ENCODE data around the gene PDCD5. TPM values are rescaled to one million over a fixed set of nuclear protein-coding genes. Genes with fewer than 3 reads are reported as not detected.
"Not testable (repeated sequence)": the region's sequence is repeated elsewhere in the genome, so short reads cannot be mapped to it uniquely, and the experiment has no call there.

PDCD5 gene
- polyA plus RNA-seq, 2 donors: 95.3 to 197 TPM

- Histone ChIP-seq H3K4me1 (ENCODE audit: control insufficient read depth in 2 of 2, insufficient read depth in 2 of 2, low read length in 1 of 2) (no peaks in the 10 kb centered on the region), H3K27ac (ENCODE audit: low read depth in 2 of 2, low read length in 1 of 2) (no peak overlapping the region), H3K4me3 (ENCODE audit: low read depth in 1 of 2, low read length in 2 of 2) (no peak overlapping the region), H3K36me3 (ENCODE audit: control insufficient read depth in 2 of 2, insufficient read depth in 2 of 2, low read length in 1 of 2) (no peaks in the 10 kb centered on the region), H3K9me3 (ENCODE audit: control insufficient read depth in 2 of 2, insufficient read depth in 1 of 2, low read depth in 1 of 2, low read length in 1 of 2) (no peaks in the 10 kb centered on the region), H3K27me3 (ENCODE audit: control insufficient read depth in 1 of 2, insufficient read depth in 2 of 2, low read length in 2 of 2) (no peaks in the 10 kb centered on the region)
- 65 to 74% methylated on average over 3 of the region's 3 CpGs for WGBS, 2 donors
Observed at GRCh38 chr19:32573492-32573794, 7.5 kb upstream of the PDCD5 start.

GRCh38 chr19:32576790-32577189 lies 4.2 kb upstream of the PDCD5 start:
- WGBS, 2 donors: 86 to 87% methylated on average over 1 of the region's 1 CpG
- H3K4me1 ChIP-seq (ENCODE audit: control insufficient read depth in 2 of 2, insufficient read depth in 2 of 2, low read length in 1 of 2): no peaks in the 10 kb centered on the region
- H3K36me3 ChIP-seq (ENCODE audit: control insufficient read depth in 2 of 2, insufficient read depth in 2 of 2, low read length in 1 of 2): no peaks in the 10 kb centered on the region
- H3K27me3 ChIP-seq (ENCODE audit: control insufficient read depth in 1 of 2, insufficient read depth in 2 of 2, low read length in 2 of 2): no peaks in the 10 kb centered on the region
- no peaks in the 10 kb centered on the region for H3K9me3 ChIP-seq (ENCODE audit: control insufficient read depth in 2 of 2, insufficient read depth in 1 of 2, low read depth in 1 of 2, low read length in 1 of 2)
- H3K27ac ChIP-seq (ENCODE audit: low read depth in 2 of 2, low read length in 1 of 2): no peak overlapping the region
- no peak overlapping the region for H3K4me3 ChIP-seq (ENCODE audit: low read depth in 1 of 2, low read length in 2 of 2)

GRCh38 chr19:32580353-32580900 lies 563 bp upstream of the PDCD5 start:
- H3K27ac ChIP-seq (ENCODE audit: low read depth in 2 of 2, low read length in 1 of 2): peak overlapping the region in 1 of 2 donors; percentile 37
- H3K4me3 ChIP-seq (ENCODE audit: low read depth in 1 of 2, low read length in 2 of 2): peak overlapping the region; percentile 69 to 97
- peaks cover 0 to 2% of the 10 kb centered on the region in 2 donors for H3K4me1 ChIP-seq (ENCODE audit: control insufficient read depth in 2 of 2, insufficient read depth in 2 of 2, low read length in 1 of 2)
- H3K27me3 ChIP-seq (ENCODE audit: control insufficient read depth in 1 of 2, insufficient read depth in 2 of 2, low read length in 2 of 2): no peaks in the 10 kb centered on the region
- WGBS, 2 donors: 20 to 22% methylated on average over 22 of the region's 22 CpGs
- no peaks in the 10 kb centered on the region for H3K36me3 ChIP-seq (ENCODE audit: control insufficient read depth in 2 of 2, insufficient read depth in 2 of 2, low read length in 1 of 2)
- no peaks in the 10 kb centered on the region for H3K9me3 ChIP-seq (ENCODE audit: control insufficient read depth in 2 of 2, insufficient read depth in 1 of 2, low read depth in 1 of 2, low read length in 1 of 2)

- peaks cover 0 to 5% of the 10 kb centered on the region in 2 donors for H3K36me3 ChIP-seq (ENCODE audit: control insufficient read depth in 2 of 2, insufficient read depth in 2 of 2, low read length in 1 of 2)
- peak overlapping the region; percentile 69 to 97 for H3K4me3 ChIP-seq (ENCODE audit: low read depth in 1 of 2, low read length in 2 of 2)
- peak overlapping the region; percentile 84 to 88 for H3K27ac ChIP-seq (ENCODE audit: low read depth in 2 of 2, low read length in 1 of 2)
- no peaks in the 10 kb centered on the region for H3K9me3 ChIP-seq (ENCODE audit: control insufficient read depth in 2 of 2, insufficient read depth in 1 of 2, low read depth in 1 of 2, low read length in 1 of 2)
- WGBS, 2 donors: 3 to 4% methylated on average over 27 of the region's 27 CpGs
- H3K4me1 ChIP-seq (ENCODE audit: control insufficient read depth in 2 of 2, insufficient read depth in 2 of 2, low read length in 1 of 2): peaks cover 0 to 2% of the 10 kb centered on the region in 2 donors
- H3K27me3 ChIP-seq (ENCODE audit: control insufficient read depth in 1 of 2, insufficient read depth in 2 of 2, low read length in 2 of 2): no peaks in the 10 kb centered on the region
Observed at GRCh38 chr19:32581705-32582179, 752 bp downstream of the PDCD5 start.

- H3K4me1 ChIP-seq (ENCODE audit: control insufficient read depth in 2 of 2, insufficient read depth in 2 of 2, low read length in 1 of 2); H3K27ac ChIP-seq (ENCODE audit: low read depth in 2 of 2, low read length in 1 of 2); H3K9me3 ChIP-seq (ENCODE audit: control insufficient read depth in 2 of 2, insufficient read depth in 1 of 2, low read depth in 1 of 2, low read length in 1 of 2); H3K4me3 ChIP-seq (ENCODE audit: low read depth in 1 of 2, low read length in 2 of 2); H3K36me3 ChIP-seq (ENCODE audit: control insufficient read depth in 2 of 2, insufficient read depth in 2 of 2, low read length in 1 of 2); H3K27me3 ChIP-seq (ENCODE audit: control insufficient read depth in 1 of 2, insufficient read depth in 2 of 2, low read length in 2 of 2): not testable (repeated sequence)
- 90 to 93% methylated on average over 6 of the region's 8 CpGs for WGBS, 2 donors
Observed at GRCh38 chr19:32587747-32588504, 6.9 kb downstream of the PDCD5 start.

- H3K36me3 ChIP-seq (ENCODE audit: control insufficient read depth in 2 of 2, insufficient read depth in 2 of 2, low read length in 1 of 2): peaks cover 8 to 21% of the 10 kb centered on the region in 2 donors
- WGBS, 2 donors: 97 to 98% methylated on average over 2 of the region's 2 CpGs
Observed at GRCh38 chr19:32594021-32594420, 13.0 kb downstream of the PDCD5 start.

GRCh38 chr19:32595491-32595890 lies 14.5 kb downstream of the PDCD5 start:
- Histone ChIP-seq H3K36me3 (ENCODE audit: control insufficient read depth in 2 of 2, insufficient read depth in 2 of 2, low read length in 1 of 2) (peaks cover 8 to 21% of the 10 kb centered on the region in 2 donors), H3K4me1 (ENCODE audit: control insufficient read depth in 2 of 2, insufficient read depth in 2 of 2, low read length in 1 of 2) (no peaks in the 10 kb centered on the region), H3K9me3 (ENCODE audit: control insufficient read depth in 2 of 2, insufficient read depth in 1 of 2, low read depth in 1 of 2, low read length in 1 of 2) (no peaks in the 10 kb centered on the region), H3K27ac (ENCODE audit: low read depth in 2 of 2, low read length in 1 of 2) (no peak overlapping the region), H3K4me3 (ENCODE audit: low read depth in 1 of 2, low read length in 2 of 2) (no peak overlapping the region), H3K27me3 (ENCODE audit: control insufficient read depth in 1 of 2, insufficient read depth in 2 of 2, low read length in 2 of 2) (no peaks in the 10 kb centered on the region)
- 94 to 97% methylated on average over 6 of the region's 6 CpGs for WGBS, 2 donors

More at GRCh38 chr19:32594021-32594420, 13.0 kb downstream of the PDCD5 start:
- no peaks in the 10 kb centered on the region for H3K9me3 ChIP-seq (ENCODE audit: control insufficient read depth in 2 of 2, insufficient read depth in 1 of 2, low read depth in 1 of 2, low read length in 1 of 2)
- H3K4me3 ChIP-seq (ENCODE audit: low read depth in 1 of 2, low read length in 2 of 2): no peak overlapping the region
- H3K4me1 ChIP-seq (ENCODE audit: control insufficient read depth in 2 of 2, insufficient read depth in 2 of 2, low read length in 1 of 2): no peaks in the 10 kb centered on the region
- no peaks in the 10 kb centered on the region for H3K27me3 ChIP-seq (ENCODE audit: control insufficient read depth in 1 of 2, insufficient read depth in 2 of 2, low read length in 2 of 2)
- H3K27ac ChIP-seq (ENCODE audit: low read depth in 2 of 2, low read length in 1 of 2): no peak overlapping the region

- Histone ChIP-seq H3K4me1 (ENCODE audit: control insufficient read depth in 2 of 2, insufficient read depth in 2 of 2, low read length in 1 of 2) (no peaks in the 10 kb centered on the region), H3K36me3 (ENCODE audit: control insufficient read depth in 2 of 2, insufficient read depth in 2 of 2, low read length in 1 of 2) (peaks cover 8 to 25% of the 10 kb centered on the region in 2 donors), H3K4me3 (ENCODE audit: low read depth in 1 of 2, low read length in 2 of 2) (no peak overlapping the region), H3K9me3 (ENCODE audit: control insufficient read depth in 2 of 2, insufficient read depth in 1 of 2, low read depth in 1 of 2, low read length in 1 of 2) (no peaks in the 10 kb centered on the region), H3K27me3 (ENCODE audit: control insufficient read depth in 1 of 2, insufficient read depth in 2 of 2, low read length in 2 of 2) (no peaks in the 10 kb centered on the region), H3K27ac (ENCODE audit: low read depth in 2 of 2, low read length in 1 of 2) (no peak overlapping the region)
- 92 to 93% methylated on average over 11 of the region's 11 CpGs for WGBS, 2 donors
Observed at GRCh38 chr19:32598022-32598421, 17.0 kb downstream of the PDCD5 start.

- Histone ChIP-seq H3K9me3 (ENCODE audit: control insufficient read depth in 2 of 2, insufficient read depth in 1 of 2, low read depth in 1 of 2, low read length in 1 of 2) (no peaks in the 10 kb centered on the region), H3K4me1 (ENCODE audit: control insufficient read depth in 2 of 2, insufficient read depth in 2 of 2, low read length in 1 of 2) (no peaks in the 10 kb centered on the region), H3K4me3 (ENCODE audit: low read depth in 1 of 2, low read length in 2 of 2) (no peak overlapping the region), H3K27me3 (ENCODE audit: control insufficient read depth in 1 of 2, insufficient read depth in 2 of 2, low read length in 2 of 2) (no peaks in the 10 kb centered on the region), H3K36me3 (ENCODE audit: control insufficient read depth in 2 of 2, insufficient read depth in 2 of 2, low read length in 1 of 2) (peaks cover 14 to 31% of the 10 kb centered on the region in 2 donors), H3K27ac (ENCODE audit: low read depth in 2 of 2, low read length in 1 of 2) (no peak overlapping the region)
- 81 to 88% methylated on average over 6 of the region's 6 CpGs for WGBS, 2 donors
Observed at GRCh38 chr19:32599258-32599657, 18.3 kb downstream of the PDCD5 start.

GRCh38 chr19:32599736-32600157 lies 18.8 kb downstream of the PDCD5 start:
- peaks cover 15 to 29% of the 10 kb centered on the region in 2 donors for H3K36me3 ChIP-seq (ENCODE audit: control insufficient read depth in 2 of 2, insufficient read depth in 2 of 2, low read length in 1 of 2)
- no peaks in the 10 kb centered on the region for H3K27me3 ChIP-seq (ENCODE audit: control insufficient read depth in 1 of 2, insufficient read depth in 2 of 2, low read length in 2 of 2)
- no peaks in the 10 kb centered on the region for H3K9me3 ChIP-seq (ENCODE audit: control insufficient read depth in 2 of 2, insufficient read depth in 1 of 2, low read depth in 1 of 2, low read length in 1 of 2)
- H3K4me3 ChIP-seq (ENCODE audit: low read depth in 1 of 2, low read length in 2 of 2): no peak overlapping the region
- H3K4me1 ChIP-seq (ENCODE audit: control insufficient read depth in 2 of 2, insufficient read depth in 2 of 2, low read length in 1 of 2): no peaks in the 10 kb centered on the region
- WGBS, 2 donors: 6 to 10% methylated on average over 2 of the region's 2 CpGs
- H3K27ac ChIP-seq (ENCODE audit: low read depth in 2 of 2, low read length in 1 of 2): no peak overlapping the region

Data from esophagus (tissue), 2 donors.